Measurements from ENCODE around the gene LYZL4. TPM values are rescaled to one million over a fixed set of nuclear protein-coding genes. Genes with fewer than 3 reads are reported as not detected.

The LYZL4 gene
- total and polyA plus RNA-seq, 2 experiments from 2014 or later, result not detected

DNA sequence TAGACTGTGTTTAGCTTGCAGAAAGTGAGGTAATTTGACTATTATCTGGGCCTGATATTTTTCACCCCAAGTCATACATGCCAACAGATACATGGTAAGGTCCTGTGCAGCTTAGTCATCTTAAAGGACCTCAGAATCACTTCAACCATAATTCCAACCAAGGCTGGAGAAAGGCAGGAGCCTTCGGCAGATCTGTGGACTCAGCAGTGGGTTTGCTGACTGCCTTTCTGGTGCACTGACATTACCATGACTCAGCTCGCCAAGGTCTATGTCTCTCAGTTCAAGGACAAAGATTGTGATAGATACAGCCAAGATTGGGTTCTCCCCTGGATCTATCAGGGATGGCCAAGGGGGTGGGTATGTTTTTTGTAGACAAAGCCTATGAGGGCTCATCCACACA, 32.7 kb downstream of the LYZL4 start:
- no peaks in the 10 kb centered on the region for H3K36me3 ChIP-seq (ENCODE audit: low read depth)
- H4K20me1 ChIP-seq (ENCODE audit: insufficient read depth), result no peaks in the 10 kb centered on the region
- no peak overlapping the region for H3K4me2 ChIP-seq (ENCODE audit: unreplicated experiment)
- TF ChIP-seq EZH2 (IDR thresholded peaks at IDR 0.05; ENCODE audit: insufficient read depth, poor library complexity, severe bottlenecking) (no peak), EZH2phosphoT487 (IDR thresholded peaks at IDR 0.05; ENCODE audit: insufficient read depth, low read depth) (no peak)
- H2AFZ ChIP-seq, result no peak overlapping the region
- H3F3A ChIP-seq (ENCODE audit: insufficient read depth), result peaks cover 9% of the 10 kb centered on the region; the same call in 1 of the 2 replicates
- H3K9me2 ChIP-seq (ENCODE audit: insufficient read depth), result no peaks in the 10 kb centered on the region
- no peak overlapping the region for H3K27ac ChIP-seq
- DNase-seq, result no peak
- 66 to 71% methylated on average over 2 of the region's 2 CpGs for WGBS, 2 experiments (ENCODE audit: low coverage in 1 of 2, low lambda C conversion rate in 2 of 2, missing lambda C conversion rate in 2 of 2)
- no peaks in the 10 kb centered on the region for H3K4me1 ChIP-seq (ENCODE audit: insufficient read depth)
- H3K4me3 ChIP-seq, result no peak overlapping the region
- H3K79me2 ChIP-seq (ENCODE audit: insufficient read depth), result no peaks in the 10 kb centered on the region
- peaks cover 11% of the 10 kb centered on the region; the same call in 1 of the 2 replicates for H3K27me3 ChIP-seq (replicated peaks; ENCODE audit: insufficient read depth)
- in situ Hi-C loops (cut with MboI), result no loop called here
- H3K9ac ChIP-seq, result no peak overlapping the region
- no peaks in the 10 kb centered on the region for H3K9me3 ChIP-seq (ENCODE audit: low read depth)

- Histone ChIP-seq H3K27ac (no peak overlapping the region), H3K9ac (no peak overlapping the region), H3K9me2 (ENCODE audit: insufficient read depth) (no peaks in the 10 kb centered on the region), H3K4me1 (ENCODE audit: insufficient read depth) (no peaks in the 10 kb centered on the region), H4K20me1 (ENCODE audit: insufficient read depth) (no peaks in the 10 kb centered on the region), H3K79me2 (ENCODE audit: insufficient read depth) (no peaks in the 10 kb centered on the region), H3K27me3 (replicated peaks; ENCODE audit: insufficient read depth) (peaks cover 17% of the 10 kb centered on the region; the same call in 1 of the 2 replicates), H3K36me3 (ENCODE audit: low read depth) (no peaks in the 10 kb centered on the region), H3F3A (ENCODE audit: insufficient read depth) (peaks cover 9% of the 10 kb centered on the region; the same call in 1 of the 2 replicates), H3K9me3 (ENCODE audit: low read depth) (no peaks in the 10 kb centered on the region), H3K4me3 (no peak overlapping the region), H3K4me2 (ENCODE audit: unreplicated experiment) (no peak overlapping the region), H2AFZ (no peak overlapping the region)
- TF ChIP-seq EZH2phosphoT487 (IDR thresholded peaks at IDR 0.05; ENCODE audit: insufficient read depth, low read depth), result no peak
- no peak for TF ChIP-seq EZH2 (IDR thresholded peaks at IDR 0.05; ENCODE audit: insufficient read depth, poor library complexity, severe bottlenecking)
- in situ Hi-C loops (cut with MboI), result no loop called here
- WGBS, 2 experiments (ENCODE audit: low coverage in 1 of 2, low lambda C conversion rate in 2 of 2, missing lambda C conversion rate in 2 of 2), result 17 to 26% methylated on average over 4 of the region's 4 CpGs
- DNase-seq, result peak; percentile 74
Measured at GRCh38 chr3:42376344-42376798, 34.0 kb downstream of the LYZL4 start.

- no peak overlapping the region for H3K9ac ChIP-seq
- no peaks in the 10 kb centered on the region for H3K9me3 ChIP-seq (ENCODE audit: low read depth)
- peaks cover 17% of the 10 kb centered on the region; the same call in 1 of the 2 replicates for H3K27me3 ChIP-seq (replicated peaks; ENCODE audit: insufficient read depth)
- TF ChIP-seq EZH2phosphoT487 (IDR thresholded peaks at IDR 0.05; ENCODE audit: insufficient read depth, low read depth) (no peak), EZH2 (IDR thresholded peaks at IDR 0.05; ENCODE audit: insufficient read depth, poor library complexity, severe bottlenecking) (no peak)
- no peaks in the 10 kb centered on the region for H3K4me1 ChIP-seq (ENCODE audit: insufficient read depth)
- H3K27ac ChIP-seq, result no peak overlapping the region
- no peaks in the 10 kb centered on the region for H3K36me3 ChIP-seq (ENCODE audit: low read depth)
- 43 to 46% methylated on average over 6 of the region's 6 CpGs for WGBS, 2 experiments (ENCODE audit: low coverage in 1 of 2, low lambda C conversion rate in 2 of 2, missing lambda C conversion rate in 2 of 2)
- no peaks in the 10 kb centered on the region for H3K79me2 ChIP-seq (ENCODE audit: insufficient read depth)
- no peaks in the 10 kb centered on the region for H3K9me2 ChIP-seq (ENCODE audit: insufficient read depth)
- no peak overlapping the region for H3K4me3 ChIP-seq
- in situ Hi-C loops (cut with MboI), result no loop called here
- DNase-seq, result no peak
- no peaks in the 10 kb centered on the region for H4K20me1 ChIP-seq (ENCODE audit: insufficient read depth)
- peaks cover 9% of the 10 kb centered on the region; the same call in 1 of the 2 replicates for H3F3A ChIP-seq (ENCODE audit: insufficient read depth)
- H3K4me2 ChIP-seq (ENCODE audit: unreplicated experiment), result no peak overlapping the region
- H2AFZ ChIP-seq, result no peak overlapping the region
Measured at GRCh38 chr3:42375121-42375800, 35.1 kb downstream of the LYZL4 start.

DNA sequence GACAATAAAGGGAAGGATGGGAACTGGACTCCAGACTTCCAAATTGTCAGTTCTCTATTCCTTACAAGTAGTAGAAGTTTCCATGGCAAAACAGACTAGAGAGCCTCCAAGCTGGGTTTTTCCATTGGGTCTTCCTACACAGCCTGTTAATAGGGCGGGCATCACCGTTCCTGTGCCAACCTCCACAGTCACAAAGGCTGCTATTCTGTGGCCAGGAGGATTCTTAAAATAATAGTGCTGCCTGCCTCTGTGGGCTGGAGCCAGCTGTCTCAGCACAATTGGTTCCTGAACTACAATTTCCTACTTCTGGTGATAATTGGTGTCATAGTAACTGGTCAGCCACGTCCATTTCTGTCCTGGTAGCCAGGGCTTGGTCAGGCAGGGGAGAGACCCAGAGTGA, 38.6 kb downstream of the LYZL4 start:
- TF ChIP-seq EZH2phosphoT487 (IDR thresholded peaks at IDR 0.05; ENCODE audit: insufficient read depth, low read depth) (no peak), EZH2 (IDR thresholded peaks at IDR 0.05; ENCODE audit: insufficient read depth, poor library complexity, severe bottlenecking) (no peak)
- in situ Hi-C loops (cut with MboI), result no loop called here
- no peak overlapping the region for H3K9ac ChIP-seq
- 0 to 9% methylated on average over 3 of the region's 3 CpGs for WGBS, 2 experiments (ENCODE audit: low coverage in 1 of 2, low lambda C conversion rate in 2 of 2, missing lambda C conversion rate in 2 of 2)
- H3K4me1 ChIP-seq (ENCODE audit: insufficient read depth), result no peaks in the 10 kb centered on the region
- DNase-seq, result no peak
- H2AFZ ChIP-seq, result no peak overlapping the region
- no peak overlapping the region for H3K4me3 ChIP-seq
- H3K36me3 ChIP-seq (ENCODE audit: low read depth), result no peaks in the 10 kb centered on the region
- H3K27me3 ChIP-seq (replicated peaks; ENCODE audit: insufficient read depth), result peaks cover 19% of the 10 kb centered on the region
- H3K27ac ChIP-seq, result no peak overlapping the region
- no peak overlapping the region for H3K4me2 ChIP-seq (ENCODE audit: unreplicated experiment)
- no peaks in the 10 kb centered on the region for H3K9me3 ChIP-seq (ENCODE audit: low read depth)
- peaks cover 9% of the 10 kb centered on the region; the same call in 1 of the 2 replicates for H3F3A ChIP-seq (ENCODE audit: insufficient read depth)
- H3K79me2 ChIP-seq (ENCODE audit: insufficient read depth), result no peaks in the 10 kb centered on the region
- no peaks in the 10 kb centered on the region for H4K20me1 ChIP-seq (ENCODE audit: insufficient read depth)
- H3K9me2 ChIP-seq (ENCODE audit: insufficient read depth), result no peaks in the 10 kb centered on the region
